GM23338 (cell line): ENCODE data around the gene VAMP2. TPM values are rescaled to one million over a fixed set of nuclear protein-coding genes. Genes with fewer than 3 reads are reported as not detected.

Experiments used
- ATAC-seq: fragments of 200-7000 bp; cut with Tn5 transposase; 3 replicates; pipeline ENCODE4 v1.9.1; 2020
- DNase-seq: peaks from one replicate; pipeline ENCODE4 v3.0.0-alpha.2; 2015; ENCODE audit warnings: low spot score
- H2AFZ ChIP-seq: fragments of 200-600 bp; sonication (generic); 2 replicates; pipeline ENCODE4 v1.8.0; 2016; ENCODE audit warnings: antibody characterized with exemption, mild to moderate bottlenecking, moderate library complexity
- H3F3A ChIP-seq: fragments of 200-600 bp; sonication (generic); replicated peaks from 2 replicates; pipeline ENCODE4 v1.8.0; 2017; ENCODE audit warnings: antibody characterized with exemption, mixed run types, low read depth
- H3K27ac ChIP-seq: fragments of 200-600 bp; sonication (generic); 2 replicates; pipeline ENCODE4 v1.6.1; 2016; ENCODE audit warnings: low read depth
- H3K27me3 ChIP-seq: fragments of 200-600 bp; sonication (generic); 2 replicates; pipeline ENCODE4 v1.8.0; 2016; ENCODE audit warnings: mild to moderate bottlenecking, mixed run types, moderate library complexity; ENCODE audit not compliant: insufficient read depth
- H3K36me3 ChIP-seq: fragments of 200-600 bp; sonication (generic); 2 replicates; pipeline ENCODE4 v1.8.0; 2016; ENCODE audit warnings: mild to moderate bottlenecking; ENCODE audit not compliant: insufficient read depth
- H3K4me1 ChIP-seq: fragments of 200-600 bp; sonication (generic); 2 replicates; pipeline ENCODE4 v1.8.0; 2016; ENCODE audit warnings: mild to moderate bottlenecking, moderate library complexity; ENCODE audit not compliant: insufficient read depth
- H3K4me2 ChIP-seq: fragments of 200-600 bp; sonication (generic); 2 replicates; pipeline ENCODE4 v1.7.1; 2017; ENCODE audit warnings: mixed run types
- H3K4me3 ChIP-seq: fragments of 200-600 bp; sonication (generic); 2 replicates; pipeline ENCODE4 v1.6.1; 2016; ENCODE audit warnings: mixed run types
- H3K79me2 ChIP-seq: fragments of 200-600 bp; sonication (generic); replicated peaks from 2 replicates; pipeline ENCODE4 v1.8.0; 2017; ENCODE audit warnings: mild to moderate bottlenecking; ENCODE audit not compliant: insufficient read depth
- H3K9me2 ChIP-seq: fragments of 200-600 bp; sonication (generic); 2 replicates; pipeline ENCODE4 v1.8.0; 2017; ENCODE audit not compliant: insufficient read depth
- H4K20me1 ChIP-seq: fragments of 200-600 bp; sonication (generic); replicated peaks from 2 replicates; pipeline ENCODE4 v1.8.0; 2017; ENCODE audit warnings: mild to moderate bottlenecking; ENCODE audit not compliant: insufficient read depth
- H3K27ac Mint-ChIP-seq: 2 replicates; pipeline ENCODE4 v1.8.0; 2020; ENCODE audit warnings: inconsistent platforms, mild to moderate bottlenecking, moderate library complexity, mixed read lengths
- H3K27me3 Mint-ChIP-seq: 3 replicates; pipeline ENCODE4 v1.8.0; 2022; ENCODE audit warnings: low read depth, mild to moderate bottlenecking, moderate library complexity, mixed read lengths, inconsistent platforms; ENCODE audit not compliant: insufficient read depth, poor library complexity
- H3K36me3 Mint-ChIP-seq: 3 replicates; pipeline ENCODE4 v1.8.0; 2021; ENCODE audit warnings: low read depth, mild to moderate bottlenecking, inconsistent platforms, moderate library complexity, mixed read lengths
- H3K4me1 Mint-ChIP-seq: 3 replicates; pipeline ENCODE4 v1.8.0; 2020; ENCODE audit warnings: mild to moderate bottlenecking, inconsistent platforms, mixed read lengths
- H3K4me3 Mint-ChIP-seq: 3 replicates; pipeline ENCODE4 v1.8.0; 2021; ENCODE audit warnings: moderate library complexity, mild to moderate bottlenecking, inconsistent platforms, mixed read lengths
- H3K9me3 Mint-ChIP-seq: 3 replicates; pipeline ENCODE4 v1.8.0; 2020; ENCODE audit warnings: moderate library complexity, mild to moderate bottlenecking, inconsistent platforms, mixed read lengths
- CTCF ChIP-seq, 2 experiments: fragments of 200-600 bp in 1 of 2; sonication (generic) in 1 of 2; conservative IDR thresholded peaks; 2 replicates each; pipeline versions ENCODE4 v1.5.1 to v1.6.1; 2016 to 2017; ENCODE audit warnings: antibody characterized with exemption in 2 of 2, low read depth in 2 of 2, mild to moderate bottlenecking in 2 of 2, moderate library complexity in 1 of 2
- NANOG ChIP-seq: IDR thresholded peaks from 2 replicates; pipeline ENCODE4 v1.6.1; 2016; ENCODE audit warnings: antibody characterized with exemption, borderline replicate concordance
- POLR2AphosphoS5 ChIP-seq: IDR thresholded peaks from 2 replicates; pipeline ENCODE4 v1.6.1; 2016; ENCODE audit warnings: antibody characterized with exemption, low read depth
- REST ChIP-seq: IDR thresholded peaks from one replicate; pipeline ENCODE4 v1.6.1; 2018; ENCODE audit warnings: antibody characterized with exemption; ENCODE audit not compliant: unreplicated experiment
- STAT1 ChIP-seq: IDR thresholded peaks from one replicate; pipeline ENCODE4 v1.6.1; 2016; ENCODE audit warnings: antibody characterized with exemption; ENCODE audit not compliant: unreplicated experiment
- ZNF114 ChIP-seq: fragments of 250-450 bp; sonication (Bioruptor Pico); IDR thresholded peaks from 2 replicates; pipeline ENCODE4 v1.5.0; 2020; ENCODE audit warnings: mild to moderate bottlenecking, moderate library complexity
- ZNF331 ChIP-seq: fragments of 250-450 bp; sonication (Bioruptor Pico); IDR thresholded peaks from 2 replicates; pipeline ENCODE4 v1.5.0; 2020; ENCODE audit warnings: low read depth, mild to moderate bottlenecking, moderate library complexity
- polyA plus RNA-seq: library from polyadenylated mRNA; unstranded; fragments of >200 nt; fragmentation: Nextera tagmentation; extraction: Ambion mirVana; gene quantifications from 2 replicates; pipeline ENCODE4 v1.2.1, GENCODE V29; 2016
- total RNA-seq: library from RNA; depleted of rRNA; stranded (reverse); fragments of >200 nt; shearing (Covaris generic); gene quantifications from 2 replicates; pipeline ENCODE4 v1.2.3, GENCODE V29; 2014

The VAMP2 gene
- total and polyA plus RNA-seq, 2 experiments from 2014 or later, result 6.9 to 32.3 TPM

GRCh38 chr17:8153031-8153451, 9.7 kb downstream of the VAMP2 start (continued):
- TF ChIP-seq POLR2AphosphoS5, result no peak
- TF ChIP-seq ZNF331 (CRISPR knock-in tag), result no peak
- no peak for TF ChIP-seq CTCF (conservative IDR thresholded peaks at IDR 0.05; ENCODE audit: low read depth in 2 of 2)
- TF ChIP-seq ZNF114 (CRISPR knock-in tag), result no peak
- no peak for TF ChIP-seq NANOG
- no peak for TF ChIP-seq REST

DNA sequence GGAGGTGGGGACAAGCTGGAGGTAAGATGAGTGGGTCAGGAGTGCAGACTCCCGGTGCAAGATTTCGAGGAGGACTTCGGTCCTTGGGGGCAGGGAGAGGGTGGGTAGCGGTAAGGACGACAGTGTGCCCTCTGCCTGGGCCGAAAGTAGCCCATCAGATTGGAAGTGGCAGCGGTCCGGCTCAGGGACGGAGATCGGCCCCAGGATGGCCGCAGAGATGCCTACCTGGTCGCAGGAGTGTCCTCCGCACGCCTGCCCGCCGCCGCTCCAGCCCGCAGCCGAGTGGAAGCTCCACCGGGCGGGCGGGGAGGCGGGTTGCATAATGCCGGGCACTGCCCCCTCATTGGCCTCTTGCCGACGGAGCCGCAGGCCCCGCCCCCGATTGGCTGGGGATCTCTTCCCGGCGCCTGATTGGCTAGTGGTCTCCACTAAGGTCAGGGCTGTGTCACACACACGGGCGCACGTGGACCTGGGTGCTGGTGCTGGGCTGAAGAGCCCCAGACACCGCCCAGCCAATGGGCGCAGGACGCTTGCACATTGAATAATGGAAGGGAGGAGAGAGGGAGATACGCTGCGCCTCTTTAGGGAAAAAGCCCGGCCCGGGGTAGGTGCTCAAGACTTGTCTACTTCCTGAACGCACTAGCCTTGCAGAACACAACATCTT, 10.5 kb downstream of the VAMP2 start, which contains the start of gene PER1:
Gene PER1, minus strand, starts transcription at position 293 of the 664 bp plus-strand sequence. CDS start 1,698 bp downstream, outside the sequence.
- peaks cover 30% of the 10 kb centered on the region for H3K4me1 ChIP-seq
- no peak within 1 kb of the TSS; the same call in none of the 3 replicates for H3K4me3 Mint-ChIP-seq

More for the DNA sequence above, 10.5 kb downstream of the VAMP2 start, which contains the start of gene PER1:
- no peaks in the 10 kb centered on the region; the same call in 2 of the 3 replicates for H3K9me3 Mint-ChIP-seq
- peak; percentile 56 for ATAC-seq
- peak within 1 kb of the TSS; percentile 23; the same call in 1 of the 2 replicates for H2AFZ ChIP-seq
- peaks cover 17% of the 10 kb centered on the region for H3K4me1 Mint-ChIP-seq
- H3K79me2 ChIP-seq, result peaks cover 6% of the 10 kb centered on the region; the same call in 1 of the 2 replicates
- peak within 1 kb of the TSS; percentile 97 for H3K4me3 ChIP-seq
- DNase-seq, result peak; percentile 98
- H3K36me3 Mint-ChIP-seq, result peaks cover 20% of the 10 kb centered on the region
- H3K36me3 ChIP-seq, result no peaks in the 10 kb centered on the region
- H3K4me2 ChIP-seq, result peak within 1 kb of the TSS; percentile 100
- peaks cover 38% of the 10 kb centered on the region; the same call in 1 of the 2 replicates for H3F3A ChIP-seq
- H3K27ac ChIP-seq, result peak within 1 kb of the TSS; percentile 80; the same call in 1 of the 2 replicates
- H3K27ac Mint-ChIP-seq, result peak within 1 kb of the TSS; percentile 20; the same call in 1 of the 2 replicates
- no peaks in the 10 kb centered on the region for H3K9me2 ChIP-seq
- peaks cover 26% of the 10 kb centered on the region for H3K27me3 Mint-ChIP-seq
- no peak for TF ChIP-seq ZNF331 (CRISPR knock-in tag)
- peak; percentile 90 for TF ChIP-seq POLR2AphosphoS5
- TF ChIP-seq STAT1, result no peak
- no peaks in the 10 kb centered on the region; the same call in 1 of the 2 replicates for H4K20me1 ChIP-seq
- H3K27me3 ChIP-seq, result no peaks in the 10 kb centered on the region
